ENCODE data around the gene SERPING1. TPM values are rescaled to one million over a fixed set of nuclear protein-coding genes. Genes with fewer than 3 reads are reported as not detected.

SERPING1 gene
- polyA plus RNA-seq, 1 donor (not counting 4 experiments of a cell fraction or from before 2014, with no cell fraction given) = 12.8 TPM

DNA sequence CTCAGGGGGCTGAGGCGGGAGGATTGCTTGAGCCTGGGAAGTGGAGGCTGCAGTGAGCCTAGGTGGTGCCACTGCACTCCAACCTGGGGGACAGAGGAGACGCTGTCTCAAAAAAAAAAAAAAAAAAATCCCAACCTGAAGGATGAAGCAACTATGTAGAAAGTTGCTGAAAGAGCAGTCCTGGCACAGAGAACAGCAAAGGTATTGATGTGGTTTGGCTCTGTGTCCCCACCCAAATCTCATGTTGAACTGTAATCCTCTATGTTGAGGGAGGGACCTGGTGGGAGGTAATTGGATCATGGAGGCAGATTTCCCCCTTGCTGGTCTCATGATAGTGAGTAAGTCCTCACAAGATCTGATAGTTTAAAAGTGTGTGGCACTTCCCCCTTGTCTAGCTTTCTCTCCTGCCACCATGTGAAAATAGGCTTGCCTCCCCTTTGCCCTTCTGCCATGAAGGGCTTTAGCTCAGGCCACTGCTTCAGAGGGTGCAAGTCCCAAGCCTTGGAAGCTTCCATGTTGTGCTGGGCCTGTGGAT lies 10.7 kb upstream of the SERPING1 start:
- no peaks in the 10 kb centered on the region for H3K4me1 ChIP-seq (ENCODE audit: control insufficient read depth, extremely low read depth, insufficient read depth, low read length)
- H3K9ac ChIP-seq (ENCODE audit: control insufficient read depth, extremely low read depth, insufficient read depth, low read length) = no peak overlapping the region
- H3K27me3 ChIP-seq (ENCODE audit: control insufficient read depth, extremely low read depth, insufficient read depth, low read length) = no peaks in the 10 kb centered on the region
- no peak for TF ChIP-seq EZH2 (IDR thresholded peaks at IDR 0.05; ENCODE audit: low read length)
- TF ChIP-seq CTCF (optimal IDR thresholded peaks at IDR 0.05 in 1 of 3, IDR thresholded peaks at IDR 0.05 in 1 of 3, conservative IDR thresholded peaks at IDR 0.05 in 1 of 3; ENCODE audit: extremely low read depth in 1 of 3, insufficient read depth in 2 of 3, low read length in 3 of 3) = no peak
- dilution Hi-C loops (cut with MboI; ENCODE audit: extremely low pct_ligation_motif_present, low sequenced_read_pairs) = no loop called here
- H3K27ac ChIP-seq (ENCODE audit: control insufficient read depth, insufficient read depth, low read length) = no peak overlapping the region
- no peak overlapping the region for H3K4me3 ChIP-seq (ENCODE audit: control insufficient read depth in 2 of 3, extremely low read depth in 1 of 3, insufficient read depth in 2 of 3, low read depth in 1 of 3, low read length in 3 of 3)
- DNase-seq (ENCODE audit: low read depth, low spot score) = no peak
- H3K36me3 ChIP-seq (ENCODE audit: control insufficient read depth in 2 of 2, extremely low read depth in 1 of 2, insufficient read depth in 2 of 2, low read length in 2 of 2) = no peaks in the 10 kb centered on the region
- no peak overlapping the region for H3K4me2 ChIP-seq (ENCODE audit: control insufficient read depth, extremely low read depth, insufficient read depth, low read depth, low read length)
- H3K9me3 ChIP-seq (ENCODE audit: control insufficient read depth, low read depth, low read length) = no peaks in the 10 kb centered on the region
- H3K9me1 ChIP-seq (ENCODE audit: control insufficient read depth, extremely low read depth, insufficient read depth, low read length) = no peaks in the 10 kb centered on the region
- no peaks in the 10 kb centered on the region for H4K20me1 ChIP-seq (ENCODE audit: control insufficient read depth, extremely low read depth, insufficient read depth, low read length)
- H2AFZ ChIP-seq (ENCODE audit: control insufficient read depth, low read length) = no peak overlapping the region
- FAIRE-seq = no peak
- H3K79me2 ChIP-seq (ENCODE audit: control insufficient read depth, insufficient read depth, low read length) = no peaks in the 10 kb centered on the region

DNA sequence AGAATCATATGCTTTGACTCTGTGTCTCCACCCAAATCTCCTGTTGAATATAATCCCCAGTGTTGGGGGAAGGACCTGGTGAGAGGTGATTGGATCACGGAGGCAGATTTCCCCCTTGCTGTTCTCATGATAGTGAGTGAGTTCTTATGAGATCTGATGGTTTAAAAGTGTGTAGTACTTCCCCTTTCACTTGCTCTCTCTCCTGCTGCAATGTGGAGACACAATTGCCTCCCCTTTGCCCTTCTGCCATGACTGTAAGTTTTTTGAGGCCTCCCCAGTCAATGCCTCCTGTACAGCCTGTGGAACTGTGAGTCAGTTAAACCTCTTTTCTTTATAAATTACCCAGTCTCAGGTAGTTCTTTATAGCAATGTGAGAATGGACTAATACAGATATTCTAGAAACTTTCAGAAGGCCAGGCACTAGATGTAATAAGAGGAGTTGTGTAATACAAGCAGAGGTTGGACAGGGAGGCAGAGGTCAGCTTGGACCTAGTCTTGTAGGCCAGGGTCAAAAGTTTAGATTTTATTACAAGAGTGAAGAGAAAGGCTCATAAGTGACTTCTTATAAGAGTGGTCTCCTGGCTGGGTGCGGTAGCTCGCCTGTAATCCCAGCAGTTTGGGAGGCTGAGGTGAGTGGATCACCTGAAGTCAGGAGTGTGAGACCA lies 9.3 kb upstream of the SERPING1 start:
- Histone ChIP-seq H2AFZ (ENCODE audit: control insufficient read depth, low read length) (no peak overlapping the region), H3K4me1 (ENCODE audit: control insufficient read depth, extremely low read depth, insufficient read depth, low read length) (no peaks in the 10 kb centered on the region), H3K4me3 (ENCODE audit: control insufficient read depth in 2 of 3, extremely low read depth in 1 of 3, insufficient read depth in 2 of 3, low read depth in 1 of 3, low read length in 3 of 3) (no peak overlapping the region), H4K20me1 (ENCODE audit: control insufficient read depth, extremely low read depth, insufficient read depth, low read length) (no peaks in the 10 kb centered on the region), H3K9me1 (ENCODE audit: control insufficient read depth, extremely low read depth, insufficient read depth, low read length) (no peaks in the 10 kb centered on the region), H3K27me3 (ENCODE audit: control insufficient read depth, extremely low read depth, insufficient read depth, low read length) (no peaks in the 10 kb centered on the region), H3K79me2 (ENCODE audit: control insufficient read depth, insufficient read depth, low read length) (no peaks in the 10 kb centered on the region), H3K9ac (ENCODE audit: control insufficient read depth, extremely low read depth, insufficient read depth, low read length) (no peak overlapping the region), H3K4me2 (ENCODE audit: control insufficient read depth, extremely low read depth, insufficient read depth, low read depth, low read length) (no peak overlapping the region), H3K27ac (ENCODE audit: control insufficient read depth, insufficient read depth, low read length) (no peak overlapping the region), H3K36me3 (ENCODE audit: control insufficient read depth in 2 of 2, extremely low read depth in 1 of 2, insufficient read depth in 2 of 2, low read length in 2 of 2) (no peaks in the 10 kb centered on the region), H3K9me3 (ENCODE audit: control insufficient read depth, low read depth, low read length) (no peaks in the 10 kb centered on the region)
- dilution Hi-C loops (cut with MboI; ENCODE audit: extremely low pct_ligation_motif_present, low sequenced_read_pairs) = no loop called here
- FAIRE-seq (no peak), DNase-seq (ENCODE audit: low read depth, low spot score) (no peak)
- TF ChIP-seq EZH2 (IDR thresholded peaks at IDR 0.05; ENCODE audit: low read length) (no peak), CTCF (optimal IDR thresholded peaks at IDR 0.05 in 1 of 3, IDR thresholded peaks at IDR 0.05 in 1 of 3, conservative IDR thresholded peaks at IDR 0.05 in 1 of 3; ENCODE audit: extremely low read depth in 1 of 3, insufficient read depth in 2 of 3, low read length in 3 of 3) (no peak)

Measured in keratinocyte (primary cell).